KMS-11 (cell line): Measurements from ENCODE around the gene ZNF80.

ENCODE experiments used
- H2AFZ ChIP-seq: fragments of 200-600 bp; sonication (generic); 2 replicates; pipeline ENCODE4 v1.6.1; 2016; ENCODE audit warnings: antibody characterized with exemption, mixed run types, low read depth
- H3K27ac ChIP-seq: fragments of 200-600 bp; sonication (generic); 2 replicates; pipeline ENCODE4 v1.6.1; 2016; ENCODE audit warnings: mild to moderate bottlenecking, mixed run types
- H3K27me3 ChIP-seq: fragments of 200-600 bp; sonication (generic); 2 replicates; pipeline ENCODE4 v1.6.1; 2017; ENCODE audit warnings: mild to moderate bottlenecking, low read depth, mixed run types, moderate library complexity; ENCODE audit not compliant: insufficient read depth
- H3K36me3 ChIP-seq: fragments of 200-600 bp; sonication (generic); 2 replicates; pipeline ENCODE4 v1.6.1; 2017; ENCODE audit warnings: mild to moderate bottlenecking, mixed run types; ENCODE audit not compliant: insufficient read depth
- H3K4me1 ChIP-seq: fragments of 200-600 bp; sonication (generic); 2 replicates; pipeline ENCODE4 v1.6.1; 2016; ENCODE audit warnings: mild to moderate bottlenecking, low read depth, mixed run types; ENCODE audit not compliant: poor library complexity, severe bottlenecking
- H3K4me2 ChIP-seq: fragments of 200-600 bp; sonication (generic); 2 replicates; pipeline ENCODE4 v1.7.0; 2016; ENCODE audit warnings: mild to moderate bottlenecking, mixed run types
- H3K4me3 ChIP-seq: fragments of 200-600 bp; sonication (generic); IDR thresholded peaks from 2 replicates; pipeline ENCODE4 v1.6.1; 2017; ENCODE audit warnings: low read depth, low read length, mixed read lengths; ENCODE audit not compliant: insufficient read depth
- H3K79me2 ChIP-seq: fragments of 200-600 bp; sonication (generic); 2 replicates; pipeline ENCODE4 v1.6.1; 2016; ENCODE audit warnings: low read depth, mixed run types; ENCODE audit not compliant: insufficient read depth
- H3K9ac ChIP-seq: fragments of 200-600 bp; sonication (generic); 2 replicates; pipeline ENCODE4 v1.6.1; 2016; ENCODE audit warnings: mild to moderate bottlenecking, mixed run types
- H4K20me1 ChIP-seq: fragments of 200-600 bp; sonication (generic); 2 replicates; pipeline ENCODE4 v1.6.1; 2016; ENCODE audit warnings: mild to moderate bottlenecking, mixed run types; ENCODE audit not compliant: insufficient read depth
- TF ChIP-seq, protein P1 (sequence below): fragments of 200-600 bp; sonication (generic); conservative IDR thresholded peaks from 2 replicates; pipeline ENCODE4 v1.6.1; 2017; ENCODE audit warnings: low read depth, mild to moderate bottlenecking, antibody characterized with exemption, low read length, moderate library complexity, mixed read lengths

The ZNF80 gene

DNA sequence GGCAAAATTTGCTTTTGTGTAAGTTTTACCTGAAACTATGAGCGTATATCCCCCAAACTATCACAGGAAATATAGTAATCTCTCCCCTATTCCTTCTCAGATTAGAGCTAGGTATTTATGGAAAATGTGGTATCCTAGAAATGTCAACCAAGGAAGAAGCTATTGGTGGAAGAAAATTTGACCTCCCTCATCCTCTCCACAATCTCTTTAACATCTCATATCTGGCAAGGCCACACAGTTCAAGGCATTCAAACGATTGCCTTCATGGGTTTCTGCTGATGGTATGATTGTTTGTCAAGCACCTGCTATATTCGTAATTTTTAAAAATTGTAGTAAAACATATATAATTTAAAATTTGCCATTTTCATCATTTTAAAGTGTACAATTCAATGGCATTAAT lies 31.0 kb downstream of the ZNF80 start:
- Histone ChIP-seq H3K4me2 (no peak overlapping the region), H3K79me2 (no peaks in the 10 kb centered on the region), H4K20me1 (no peaks in the 10 kb centered on the region), H3K27ac (no peak overlapping the region), H3K4me1 (no peaks in the 10 kb centered on the region), H3K27me3 (no peaks in the 10 kb centered on the region), H3K36me3 (no peaks in the 10 kb centered on the region), H3K4me3 (no peak overlapping the region), H3K9ac (no peak overlapping the region), H2AFZ (no peak overlapping the region)
- TF ChIP-seq, protein P1, sequence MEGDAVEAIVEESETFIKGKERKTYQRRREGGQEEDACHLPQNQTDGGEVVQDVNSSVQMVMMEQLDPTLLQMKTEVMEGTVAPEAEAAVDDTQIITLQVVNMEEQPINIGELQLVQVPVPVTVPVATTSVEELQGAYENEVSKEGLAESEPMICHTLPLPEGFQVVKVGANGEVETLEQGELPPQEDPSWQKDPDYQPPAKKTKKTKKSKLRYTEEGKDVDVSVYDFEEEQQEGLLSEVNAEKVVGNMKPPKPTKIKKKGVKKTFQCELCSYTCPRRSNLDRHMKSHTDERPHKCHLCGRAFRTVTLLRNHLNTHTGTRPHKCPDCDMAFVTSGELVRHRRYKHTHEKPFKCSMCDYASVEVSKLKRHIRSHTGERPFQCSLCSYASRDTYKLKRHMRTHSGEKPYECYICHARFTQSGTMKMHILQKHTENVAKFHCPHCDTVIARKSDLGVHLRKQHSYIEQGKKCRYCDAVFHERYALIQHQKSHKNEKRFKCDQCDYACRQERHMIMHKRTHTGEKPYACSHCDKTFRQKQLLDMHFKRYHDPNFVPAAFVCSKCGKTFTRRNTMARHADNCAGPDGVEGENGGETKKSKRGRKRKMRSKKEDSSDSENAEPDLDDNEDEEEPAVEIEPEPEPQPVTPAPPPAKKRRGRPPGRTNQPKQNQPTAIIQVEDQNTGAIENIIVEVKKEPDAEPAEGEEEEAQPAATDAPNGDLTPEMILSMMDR = no peak

DNA sequence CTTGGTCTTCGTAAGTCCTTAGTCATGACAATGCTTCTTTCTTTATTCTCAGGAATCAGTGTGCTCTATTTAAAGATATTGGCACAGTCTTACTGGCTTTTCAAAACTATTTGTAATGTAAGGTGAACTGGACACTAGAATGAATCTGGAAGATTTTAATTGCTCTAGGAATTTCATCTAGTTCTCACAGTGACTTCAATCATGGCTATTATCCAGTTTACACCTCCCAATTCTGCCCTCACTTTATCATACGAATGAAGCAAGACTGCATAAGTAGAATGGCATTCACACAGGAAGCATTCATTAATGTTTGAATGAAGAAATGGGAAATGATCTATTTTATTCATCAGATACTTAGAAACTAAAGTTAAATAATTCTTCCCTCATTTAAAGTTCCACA lies 31.8 kb downstream of the ZNF80 start:
- Histone ChIP-seq H3K4me3 (no peak overlapping the region), H3K4me2 (no peak overlapping the region), H2AFZ (no peak overlapping the region), H3K27me3 (no peaks in the 10 kb centered on the region), H4K20me1 (no peaks in the 10 kb centered on the region), H3K36me3 (no peaks in the 10 kb centered on the region), H3K4me1 (no peaks in the 10 kb centered on the region), H3K27ac (no peak overlapping the region), H3K79me2 (no peaks in the 10 kb centered on the region), H3K9ac (no peak overlapping the region)
- TF ChIP-seq, protein P1 = no peak

DNA sequence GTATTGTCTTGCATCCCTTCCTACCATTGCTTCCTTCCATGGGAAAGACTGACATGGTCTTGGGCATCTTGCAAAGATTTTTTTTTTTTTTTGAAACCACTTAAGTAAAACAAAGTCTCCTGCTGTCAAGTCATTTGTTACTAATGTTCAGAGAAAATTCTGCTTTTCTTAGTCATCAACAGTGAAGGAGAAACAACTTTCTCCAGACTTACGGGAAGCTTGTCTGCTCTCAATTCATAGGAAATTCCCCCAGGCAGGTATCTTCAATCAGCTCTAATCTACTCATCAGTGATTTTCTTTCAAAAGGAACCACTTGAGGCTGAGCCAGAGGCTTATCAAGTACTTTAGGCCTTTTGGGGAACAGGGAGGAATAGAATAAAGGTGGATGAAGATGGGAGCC lies 42.6 kb downstream of the ZNF80 start:
- no peaks in the 10 kb centered on the region for H4K20me1 ChIP-seq
- H3K4me3 ChIP-seq = no peak overlapping the region
- H3K9ac ChIP-seq = no peak overlapping the region
- H3K4me2 ChIP-seq = no peak overlapping the region
- no peaks in the 10 kb centered on the region for H3K79me2 ChIP-seq
- H3K4me1 ChIP-seq = no peaks in the 10 kb centered on the region
- H3K27ac ChIP-seq = no peak overlapping the region
- TF ChIP-seq, protein P1 = no peak
- H3K36me3 ChIP-seq = no peaks in the 10 kb centered on the region
- H3K27me3 ChIP-seq = no peaks in the 10 kb centered on the region
- no peak overlapping the region for H2AFZ ChIP-seq

DNA sequence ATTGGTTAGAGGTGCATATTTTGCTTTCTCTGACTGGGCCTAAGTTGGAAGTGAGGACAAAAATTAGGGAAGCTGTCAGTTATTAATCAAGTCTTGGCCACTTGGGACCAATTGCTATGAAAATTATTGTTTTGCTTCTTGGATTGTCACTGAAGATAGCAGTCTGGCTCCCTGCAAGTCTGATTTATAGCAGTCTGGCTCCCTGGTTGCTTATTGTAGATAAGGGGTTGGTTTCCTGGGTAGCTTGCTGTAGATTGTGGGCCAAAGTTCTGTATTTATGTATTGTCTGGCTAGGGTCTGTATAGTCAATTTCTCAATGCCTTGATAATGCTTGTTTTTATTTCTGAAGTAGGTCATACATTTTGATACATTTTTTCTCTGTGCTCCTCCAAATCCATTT lies 45.2 kb downstream of the ZNF80 start:
- Histone ChIP-seq H3K9ac (no peak overlapping the region), H3K36me3 (no peaks in the 10 kb centered on the region), H3K27ac (no peak overlapping the region), H4K20me1 (no peaks in the 10 kb centered on the region), H2AFZ (no peak overlapping the region), H3K4me3 (no peak overlapping the region), H3K27me3 (no peaks in the 10 kb centered on the region), H3K79me2 (no peaks in the 10 kb centered on the region), H3K4me2 (no peak overlapping the region), H3K4me1 (no peaks in the 10 kb centered on the region)
- TF ChIP-seq, protein P1 = no peak

DNA sequence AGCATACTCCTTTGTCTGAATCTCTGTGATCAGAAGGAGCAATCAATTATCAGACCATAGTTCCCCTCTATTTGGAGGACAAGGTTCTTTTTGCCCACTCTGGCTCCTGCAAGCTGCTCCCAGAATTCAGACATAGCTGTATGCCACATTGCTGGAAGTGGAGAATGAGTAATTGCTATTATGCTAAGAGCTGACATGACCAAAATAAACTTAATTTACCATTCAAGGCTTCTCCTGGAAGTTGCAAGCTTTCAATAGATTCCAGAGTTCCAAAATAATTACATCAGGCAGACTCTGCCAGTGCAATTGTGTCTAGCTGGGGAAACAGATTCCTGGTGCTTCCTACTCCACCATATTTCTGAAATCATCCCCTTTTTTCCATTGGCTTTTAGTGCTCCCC lies 50.9 kb downstream of the ZNF80 start:
- Histone ChIP-seq H2AFZ (no peak overlapping the region), H3K27me3 (no peaks in the 10 kb centered on the region), H3K9ac (no peak overlapping the region), H3K36me3 (no peaks in the 10 kb centered on the region), H3K4me1 (no peaks in the 10 kb centered on the region), H3K4me3 (no peak overlapping the region), H3K4me2 (no peak overlapping the region), H4K20me1 (no peaks in the 10 kb centered on the region), H3K79me2 (no peaks in the 10 kb centered on the region), H3K27ac (no peak overlapping the region)
- TF ChIP-seq, protein P1 = no peak
